GM18519 (cell line): ENCODE measurements around the gene RAB35.

Source experiments
- ATAC-seq: cut with Tn5 transposase; IDR thresholded peaks from one replicate; pipeline ENCODE4 v1.9.1; 2021; ENCODE audit warnings: mild to moderate bottlenecking, moderate library complexity; ENCODE audit not compliant: unreplicated experiment, low FRiP score

Gene RAB35

DNA sequence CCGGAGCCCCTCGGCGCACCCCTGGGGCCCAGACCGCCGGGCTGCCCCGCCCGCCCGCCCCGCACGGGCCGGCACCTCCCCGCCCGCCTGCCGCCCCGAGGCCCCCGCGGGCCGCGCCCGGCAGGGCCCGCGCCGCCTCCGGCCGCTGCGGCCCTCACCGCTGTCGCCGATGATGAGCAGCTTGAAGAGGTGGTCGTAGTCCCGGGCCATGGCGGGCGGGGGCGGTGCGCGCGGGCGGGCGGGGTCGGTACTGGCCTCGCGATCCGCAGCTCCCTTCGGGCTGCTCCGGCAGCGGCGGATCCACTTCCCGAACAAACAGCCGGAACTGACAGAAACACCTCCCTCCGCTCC is at the start of gene RAB35:
Gene RAB35 (minus strand): TSS at position 313 of the 351 bp plus-strand sequence. CDS start 103 bp downstream, at position 210.
- no peak for ATAC-seq

DNA sequence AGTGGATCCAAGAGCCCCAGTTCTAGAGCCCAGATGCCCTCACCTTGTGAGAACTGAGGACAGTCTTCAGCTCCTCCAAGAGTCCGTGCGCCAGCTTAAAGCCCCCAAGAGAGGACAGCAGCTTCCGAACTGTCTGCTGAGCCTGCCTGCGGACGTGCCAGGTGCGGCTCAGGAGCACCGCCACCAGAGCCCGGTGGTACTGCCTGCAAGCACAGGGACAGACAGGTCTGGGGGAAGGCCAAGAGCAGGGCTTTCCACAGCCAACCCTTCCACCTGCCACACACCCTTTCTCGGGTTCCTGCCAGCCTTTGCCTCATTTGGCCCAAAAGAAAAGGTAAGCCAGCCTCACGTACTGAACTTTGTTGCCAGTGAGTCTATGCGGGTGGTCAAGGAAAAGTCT is 47.7 kb upstream of the RAB35 start:
- ATAC-seq: no peak

DNA sequence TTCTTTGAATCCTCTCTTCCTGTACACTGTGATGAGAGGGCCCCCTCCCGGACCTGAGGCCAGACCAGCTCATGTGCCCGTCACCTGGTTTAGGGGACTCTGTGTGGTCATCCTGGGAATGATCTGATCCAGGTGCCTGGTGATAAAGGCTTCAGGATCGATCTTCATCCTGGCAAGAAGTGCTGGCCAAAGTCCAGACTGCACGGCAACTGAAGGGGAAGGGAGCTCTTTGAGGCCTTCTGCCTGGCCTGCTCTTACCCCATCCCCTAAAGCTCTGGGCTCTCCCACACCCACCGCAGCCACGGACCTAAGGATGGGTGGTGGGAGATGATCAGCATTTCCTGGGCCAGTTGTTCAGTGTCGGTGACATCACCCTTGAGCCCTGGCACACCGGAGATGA is 46.2 kb upstream of the RAB35 start:
- ATAC-seq: no peak

DNA sequence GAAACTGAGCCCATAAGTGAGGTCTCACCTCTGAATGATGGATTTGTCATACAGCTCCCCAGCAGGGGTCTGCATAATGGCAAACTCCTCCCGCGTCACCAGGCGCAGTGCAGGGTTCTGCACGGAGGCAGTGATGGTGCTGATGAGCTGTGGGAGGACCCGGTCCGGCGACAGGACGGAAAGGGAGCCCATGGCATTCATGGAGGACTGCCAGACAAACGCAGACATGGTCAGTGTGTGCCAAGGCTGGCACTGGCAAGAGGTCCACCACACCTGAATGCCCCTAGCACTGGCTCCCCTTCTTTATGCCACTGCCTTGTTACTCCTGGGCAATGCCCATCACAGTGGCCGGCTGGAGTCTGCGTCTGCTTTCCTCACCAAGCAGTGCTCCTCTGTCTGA is 45.3 kb upstream of the RAB35 start:
- ATAC-seq: no peak

DNA sequence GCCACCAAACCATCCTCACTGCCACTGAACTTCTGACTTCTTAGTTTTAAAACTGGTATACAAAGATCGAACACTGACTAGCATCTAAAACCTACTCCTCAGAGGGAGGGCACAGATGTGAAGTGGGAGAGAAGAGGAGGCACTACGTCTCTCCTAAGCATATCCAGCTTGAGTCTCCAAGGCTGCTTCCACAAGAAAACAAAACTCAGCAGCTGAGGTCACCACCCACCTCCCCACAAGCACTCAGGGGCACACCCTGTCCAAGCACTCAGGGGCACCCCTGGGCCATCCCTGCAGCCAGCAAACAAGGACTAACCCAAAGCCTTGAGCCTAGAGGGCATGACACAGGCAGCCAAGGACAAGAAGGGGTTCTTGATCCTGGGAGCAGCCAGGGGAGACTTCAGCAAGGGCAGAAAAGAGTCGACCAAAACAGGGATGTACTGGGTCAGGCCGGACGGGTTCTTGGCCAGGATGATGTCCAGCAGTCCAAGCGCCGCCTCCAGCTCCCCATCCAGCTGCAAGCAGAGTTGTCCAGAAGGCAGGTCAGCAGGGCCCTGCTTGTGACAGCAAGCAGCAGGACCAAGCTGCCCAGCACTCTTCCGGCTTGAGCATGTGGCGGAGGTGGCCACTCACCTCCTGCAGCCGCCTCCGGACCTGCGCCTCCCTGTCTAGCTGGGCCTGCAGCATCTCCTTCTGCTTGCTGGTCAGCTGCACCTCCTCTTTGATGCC is 43.1 kb upstream of the RAB35 start:
- no peak for ATAC-seq

DNA sequence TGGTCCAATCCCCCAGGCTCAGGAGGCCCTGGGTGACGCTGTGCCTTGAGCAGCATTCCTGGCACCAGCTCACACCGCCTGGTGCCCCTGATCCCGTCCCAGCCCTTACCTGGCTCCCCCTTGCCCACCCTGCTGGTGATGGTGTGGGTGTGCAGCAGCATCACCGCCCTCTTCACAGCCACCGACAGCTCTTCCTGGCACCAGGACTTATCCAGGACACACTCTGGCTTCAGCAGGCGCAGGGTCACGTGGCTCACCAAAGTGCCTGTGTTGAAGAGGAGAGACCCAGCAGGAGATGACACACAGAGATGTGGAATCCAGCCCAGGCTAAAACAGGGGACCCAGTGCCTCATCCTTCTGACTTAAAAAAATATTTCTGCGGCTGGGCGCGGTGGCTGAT is 41.8 kb upstream of the RAB35 start:
- ATAC-seq: no peak

DNA sequence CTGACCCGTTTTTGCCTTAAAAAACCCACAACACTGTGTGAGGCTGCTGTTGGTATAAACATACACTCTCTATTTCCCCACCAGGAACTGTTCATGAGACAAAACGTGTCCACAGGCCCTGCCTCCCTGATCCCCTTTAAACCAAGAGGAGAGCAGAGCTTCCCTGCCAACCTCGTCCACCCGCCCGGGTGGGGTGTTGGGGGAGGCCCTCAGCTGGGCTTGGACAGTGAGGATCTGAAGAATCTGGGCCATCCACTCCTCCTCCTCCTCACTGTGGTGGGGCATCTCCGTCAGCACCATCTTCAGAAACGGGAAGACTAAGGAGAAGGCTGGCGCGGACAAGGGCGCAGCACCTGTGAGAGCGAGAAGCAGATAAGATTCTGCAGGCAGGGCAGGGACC is 41.1 kb upstream of the RAB35 start:
- ATAC-seq: no peak

DNA sequence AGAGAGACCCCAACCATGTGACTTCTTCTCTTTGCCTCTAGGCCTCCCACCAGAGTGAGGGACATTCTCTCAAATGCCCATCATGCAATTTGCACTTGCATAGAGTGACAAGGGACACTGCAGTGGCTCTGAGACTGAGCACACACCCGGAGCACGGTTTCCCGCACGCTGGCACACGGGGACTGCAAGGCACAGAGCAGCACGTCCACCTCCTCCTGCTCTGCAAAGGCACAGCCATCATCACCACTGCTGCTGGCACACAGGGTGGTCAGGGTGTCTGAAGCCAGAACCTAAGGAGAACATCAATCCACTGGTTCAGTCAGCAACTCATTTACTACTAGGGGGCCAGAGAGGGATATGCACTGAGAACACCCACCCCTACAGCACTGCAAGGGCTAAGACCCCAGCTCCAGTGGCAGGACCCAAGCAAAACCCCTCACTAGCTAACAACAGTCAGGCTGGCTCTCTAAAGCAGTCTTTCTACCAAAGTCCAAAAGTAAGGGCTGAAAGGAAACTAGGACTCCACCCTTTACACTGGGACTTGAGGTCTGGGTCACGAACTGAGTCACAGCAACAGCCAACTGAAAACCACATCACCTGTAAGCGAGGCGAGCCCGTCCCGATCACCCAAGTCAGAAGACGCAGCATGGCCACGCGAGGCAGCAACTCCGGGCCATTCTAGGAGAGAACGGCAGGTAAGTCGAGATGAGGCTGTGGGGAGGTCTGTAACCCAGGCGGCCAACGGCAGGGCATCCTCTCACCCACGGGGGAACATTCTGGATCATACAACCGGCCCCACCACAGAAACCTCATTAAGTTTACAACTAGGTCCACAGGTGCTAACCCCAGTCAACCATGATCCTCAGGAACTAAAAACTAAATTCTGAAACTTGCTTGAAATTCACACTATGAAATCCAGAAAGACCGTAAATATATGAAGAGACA is 40.0 kb upstream of the RAB35 start:
- no peak for ATAC-seq

DNA sequence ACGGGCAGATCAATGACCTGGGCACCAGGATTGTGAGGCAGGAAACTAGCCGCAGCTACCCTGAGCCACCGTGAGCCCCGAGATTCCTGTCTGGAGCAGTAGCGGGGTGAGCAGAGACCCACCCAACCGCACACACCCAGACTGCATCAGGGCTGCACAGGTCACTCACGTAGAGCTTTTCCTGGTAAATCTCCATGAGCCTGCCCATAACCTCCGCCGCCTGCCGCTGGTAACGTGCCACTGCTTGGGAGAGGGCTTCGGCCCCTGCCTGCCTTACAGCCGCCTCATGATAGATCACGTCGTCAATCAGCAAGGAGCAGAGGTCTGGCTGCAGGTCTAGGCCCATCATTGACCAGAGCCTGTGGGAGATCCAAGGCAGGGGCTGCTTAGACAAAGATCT is 38.5 kb upstream of the RAB35 start:
- no peak for ATAC-seq

DNA sequence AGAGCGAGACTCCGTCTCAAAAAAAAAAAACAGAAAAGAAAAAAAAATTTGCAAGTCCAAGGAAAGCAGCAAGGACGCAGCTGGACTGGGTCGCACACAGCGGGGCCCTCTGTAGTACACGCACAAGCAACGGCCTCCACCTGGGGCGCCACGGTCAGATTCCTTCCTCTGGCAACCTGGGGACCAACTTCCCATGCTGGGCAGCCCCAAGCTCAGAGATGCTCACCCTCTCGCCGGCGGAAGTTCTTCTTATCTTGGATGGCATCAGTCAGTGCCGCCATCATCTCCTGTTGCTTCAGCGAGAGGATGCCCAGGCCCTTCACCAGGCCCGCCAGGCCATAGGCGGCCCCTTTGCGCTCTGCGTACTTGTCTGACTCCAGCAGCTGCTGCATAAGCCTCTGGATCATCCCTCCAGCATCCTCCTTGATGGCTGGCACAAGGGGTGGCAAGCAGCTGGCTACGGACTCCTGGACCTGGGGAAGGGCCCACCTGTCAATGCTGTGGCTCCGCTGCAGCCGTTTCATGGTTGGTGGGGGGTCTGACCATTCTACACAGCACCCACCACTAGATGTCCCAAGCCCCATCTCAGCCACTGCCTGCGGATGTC is 34.5 kb upstream of the RAB35 start:
- no peak for ATAC-seq

DNA sequence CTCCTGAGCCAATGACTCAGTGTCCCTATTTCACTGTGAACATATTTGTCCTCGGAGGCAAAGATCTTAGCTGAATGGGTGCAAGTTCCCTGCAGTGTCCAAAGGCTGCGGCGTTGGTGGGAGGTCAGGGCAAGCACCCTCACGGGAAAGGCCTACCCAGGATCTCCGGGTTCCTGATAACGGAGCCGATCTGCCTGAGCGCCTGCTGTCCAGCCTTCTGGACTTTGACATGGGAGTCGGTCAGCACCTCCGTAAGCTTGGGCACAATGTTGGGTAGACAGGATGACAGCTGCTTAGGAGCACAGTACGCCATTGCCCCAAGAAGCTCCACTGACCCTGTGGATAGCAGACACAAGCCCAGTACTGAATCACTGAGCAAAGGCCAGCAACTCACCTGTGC is 31.5 kb upstream of the RAB35 start:
- no peak for ATAC-seq

DNA sequence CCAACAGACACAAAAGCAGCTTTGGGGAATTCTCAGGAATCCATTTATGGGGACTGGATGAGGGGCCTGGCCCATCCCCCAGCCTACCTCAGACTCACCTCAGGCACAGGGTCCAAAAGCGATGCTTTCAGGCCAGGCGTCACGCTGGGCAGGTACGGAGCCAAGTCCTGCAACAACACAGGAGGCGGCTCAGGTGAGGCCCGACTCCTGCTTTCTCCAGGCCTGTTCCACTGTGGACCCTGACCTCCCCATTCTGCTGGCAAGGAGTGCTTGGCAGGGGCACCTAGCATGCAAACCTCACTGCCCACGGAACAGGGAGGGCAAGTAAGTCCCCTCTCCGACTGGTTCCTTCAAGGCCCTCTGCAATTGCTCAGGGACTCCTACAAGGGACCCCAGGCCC is 28.6 kb upstream of the RAB35 start:
- ATAC-seq: no peak

DNA sequence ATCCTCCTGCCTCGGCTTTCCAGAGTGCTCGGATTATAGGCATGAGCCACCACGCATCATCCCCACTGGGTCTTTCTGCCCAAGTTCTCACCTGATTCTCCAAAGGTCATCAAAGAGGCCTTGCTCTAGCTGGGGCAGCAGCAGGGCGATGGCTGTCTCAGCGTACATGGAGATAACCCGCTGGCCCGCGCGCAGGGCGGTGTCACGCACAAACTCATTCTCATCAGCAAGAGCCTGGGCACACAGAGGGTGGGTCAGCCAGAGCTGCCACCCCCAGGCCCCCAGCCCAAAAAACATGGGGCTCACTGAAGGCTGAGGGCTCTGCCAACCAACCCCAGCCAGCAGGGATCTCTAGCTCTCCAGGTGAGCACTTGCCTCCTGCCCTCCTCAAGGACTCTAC is 27.7 kb upstream of the RAB35 start:
- ATAC-seq: no peak

DNA sequence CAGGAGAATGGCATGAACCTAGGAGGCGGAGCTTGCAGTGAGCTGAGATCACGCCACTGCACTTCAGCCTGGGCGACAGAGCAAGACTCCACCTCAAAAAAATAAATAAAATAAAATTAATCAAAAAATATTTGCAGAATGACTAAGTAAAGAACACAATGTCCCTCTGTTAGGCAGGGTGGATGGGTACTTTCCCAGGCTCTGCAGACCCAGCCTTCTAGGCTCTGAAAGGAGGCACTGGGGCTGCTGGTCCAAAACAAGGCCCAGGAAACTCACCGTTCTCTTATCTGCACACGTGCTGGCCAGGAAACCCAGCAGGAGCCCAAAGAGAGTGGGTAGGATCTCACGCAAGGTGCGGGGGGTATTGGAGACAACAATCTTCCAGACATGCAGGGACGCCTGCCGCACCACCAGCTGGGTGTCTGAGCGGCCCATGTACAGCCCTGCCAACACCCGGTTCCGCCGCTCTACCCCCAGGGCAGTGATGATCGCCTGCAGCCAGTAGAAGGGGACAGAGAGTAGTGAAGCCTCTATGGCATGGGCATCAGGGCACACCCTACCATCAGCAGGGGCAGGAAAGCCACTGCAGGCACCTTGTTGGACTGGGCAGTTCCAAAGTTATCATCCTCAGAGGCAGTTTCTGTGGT is 25.8 kb upstream of the RAB35 start:
- ATAC-seq: no peak

DNA sequence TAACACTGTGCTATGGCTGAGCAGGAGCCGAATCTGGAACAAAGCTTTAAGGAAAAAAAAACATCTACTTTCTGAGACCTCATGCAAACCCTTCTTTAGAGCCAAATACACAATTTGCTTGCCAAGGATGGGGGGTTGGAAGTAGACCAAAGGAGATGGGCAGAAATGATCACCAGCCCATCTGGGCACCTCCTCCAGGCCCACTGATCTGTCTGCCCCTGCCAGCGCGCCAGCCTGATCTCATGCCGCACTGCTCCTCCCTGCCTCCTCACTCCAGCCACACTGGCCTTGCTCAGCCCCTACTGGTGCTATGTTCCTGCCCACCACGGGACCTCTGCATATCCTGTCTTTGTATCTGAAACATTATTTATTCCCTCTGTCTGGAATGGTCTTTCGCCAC is 24.8 kb upstream of the RAB35 start:
- ATAC-seq: no peak

DNA sequence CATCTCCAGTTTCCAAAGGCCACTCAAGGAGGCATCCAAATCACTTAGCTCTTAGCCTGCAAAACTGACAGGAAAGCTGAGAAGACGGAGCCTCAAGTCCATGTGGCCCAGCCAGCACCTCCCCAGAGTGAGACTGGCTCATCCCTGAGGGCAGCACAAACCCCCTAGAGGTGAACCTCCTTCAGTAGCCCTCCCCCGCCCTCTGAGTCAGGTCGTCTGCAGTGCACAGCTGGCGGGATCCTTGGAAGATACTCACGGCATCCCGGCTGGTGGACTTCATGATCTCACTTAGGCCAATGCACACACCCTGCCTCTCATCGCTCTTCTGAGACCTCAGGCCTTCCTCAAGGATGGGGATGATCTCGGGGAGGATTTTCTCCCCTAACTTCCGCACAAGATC is 24.1 kb upstream of the RAB35 start:
- no peak for ATAC-seq

DNA sequence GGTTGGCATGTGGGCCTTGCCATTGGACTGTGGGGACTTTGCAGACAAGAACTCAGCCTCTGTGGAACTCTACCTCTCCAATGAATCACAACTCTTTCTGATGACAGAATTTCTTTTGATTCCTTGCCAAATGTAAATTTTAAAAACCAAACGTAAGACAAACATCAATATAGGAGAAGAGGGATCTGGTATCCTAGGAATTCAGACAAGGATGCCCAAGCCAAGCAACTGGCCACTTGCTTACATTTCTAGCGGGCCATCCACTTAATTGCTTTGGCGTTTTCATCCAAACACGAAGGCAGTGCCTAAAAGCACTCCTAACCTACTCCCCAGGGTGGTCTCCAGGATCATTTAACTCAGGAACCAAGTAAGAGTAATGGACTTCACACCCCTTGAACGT is 23.4 kb upstream of the RAB35 start:
- no peak for ATAC-seq

DNA sequence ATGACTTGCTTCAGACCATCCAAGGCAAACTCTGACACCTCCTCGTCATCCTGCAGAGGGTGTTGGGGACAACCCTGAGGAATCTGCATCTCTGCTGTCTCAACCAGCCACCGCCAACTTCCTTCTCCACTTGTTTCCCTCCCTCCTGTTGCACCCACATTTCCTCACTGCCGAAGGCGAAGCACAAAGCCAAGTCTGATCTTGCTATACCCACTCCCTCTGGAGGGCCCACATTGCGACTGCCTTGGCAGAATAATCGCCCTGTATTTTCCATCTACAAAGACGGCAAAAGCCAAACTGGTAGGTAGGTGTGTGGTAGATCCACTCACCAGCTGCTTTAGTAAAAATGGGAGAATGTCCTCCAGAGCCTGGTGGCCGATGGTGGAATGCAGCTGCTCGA is 21.8 kb upstream of the RAB35 start:
- no peak for ATAC-seq

DNA sequence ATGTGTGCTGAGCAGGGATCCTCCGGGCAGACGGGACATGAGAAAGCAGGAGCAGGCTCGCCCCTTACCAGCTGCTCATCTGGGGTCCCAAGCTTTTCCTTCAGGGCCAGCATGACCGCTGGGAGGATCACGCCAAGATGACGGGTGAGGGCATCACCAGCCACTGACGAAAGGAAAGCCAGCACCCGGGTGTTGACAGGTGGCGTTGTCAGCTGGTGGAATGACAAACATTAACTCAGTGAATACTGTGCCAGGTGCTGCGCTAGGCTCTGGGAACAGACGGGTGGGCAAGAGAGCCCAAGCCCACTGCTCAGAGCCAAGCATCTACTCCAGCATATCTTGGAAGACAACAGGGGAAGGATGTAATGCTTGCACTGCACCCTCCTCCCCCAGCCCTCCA is 21.3 kb upstream of the RAB35 start:
- ATAC-seq: no peak

DNA sequence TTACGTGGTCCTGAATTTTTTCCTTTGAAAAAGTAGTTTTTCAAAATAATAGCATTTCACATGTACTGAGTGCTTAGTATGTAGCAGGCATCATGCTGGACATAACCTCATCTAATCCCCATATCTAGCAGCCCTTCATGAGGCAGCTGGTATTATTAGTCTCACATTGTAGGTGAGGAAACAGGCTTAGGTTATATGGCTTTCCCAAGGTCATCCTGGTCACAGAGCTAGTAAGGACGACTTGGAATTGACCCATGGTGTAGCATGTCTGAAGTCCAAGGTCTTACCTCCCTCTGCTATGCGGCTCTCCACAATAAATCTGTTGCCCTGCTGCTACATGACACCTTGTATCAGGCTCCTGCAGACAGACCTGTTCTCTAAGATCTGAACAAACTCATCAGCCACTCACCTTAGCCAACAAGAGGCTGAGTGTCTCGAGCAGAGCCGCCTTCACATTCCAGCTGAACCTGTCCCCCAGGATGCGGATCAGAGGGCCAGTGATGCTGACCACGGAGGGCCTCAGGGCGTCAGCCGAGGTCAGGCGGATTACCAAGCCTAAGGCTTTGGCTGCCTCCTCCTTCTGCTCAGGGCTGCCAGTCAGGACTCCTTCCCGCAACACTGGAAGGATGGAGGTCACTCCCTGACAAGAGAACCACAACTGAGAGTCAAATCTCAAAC is 19.7 kb upstream of the RAB35 start:
- no peak for ATAC-seq
